Upper lobe of left lung (tissue), 4 donors: ENCODE measurements around the gene POU2F3.

Source experiments
- CTCF ChIP-seq, 6 experiments: fragments of 450-650 bp in 4 of 6; fragments of 200-600 bp in 2 of 6; sonication (generic) in 2 of 6; IDR thresholded peaks; one replicate each; pipeline ENCODE4 v1.5.1; 2016 to 2019; ENCODE audit warnings: antibody characterized with exemption in 6 of 6
- POLR2A ChIP-seq, 4 donors: fragments of 450-650 bp; IDR thresholded peaks; one replicate each; pipeline ENCODE4 v1.5.1; 2016 to 2017; ENCODE audit warnings: antibody characterized with exemption in 4 of 4, mild to moderate bottlenecking in 2 of 4
- POLR2AphosphoS5 ChIP-seq, 2 donors: sonication (generic); formaldehyde crosslinking; IDR thresholded peaks; one replicate each; pipeline ENCODE4 v1.5.1; 2017; ENCODE audit warnings: antibody characterized with exemption in 2 of 2

- TF ChIP-seq CTCF (IDR thresholded peaks at IDR 0.05) (no peak), POLR2A (IDR thresholded peaks at IDR 0.05) (no peak), POLR2AphosphoS5 (IDR thresholded peaks at IDR 0.05) (no peak)
Measured at GRCh38 chr11:120358729-120359128, 118.8 kb downstream of the POU2F3 start.
